Neural cell (in vitro differentiated cells): Measurements from ENCODE around the gene MOSMO. TPM values are rescaled to one million over a fixed set of nuclear protein-coding genes. Genes with fewer than 3 reads are reported as not detected.

Source experiments
- H2AFZ ChIP-seq: fragments of 200-600, 300-800 bp; sonication (generic), shearing (Covaris generic); 2 replicates; pipeline ENCODE4 v1.6.0; 2014; ENCODE audit warnings: low read depth, mild to moderate bottlenecking, antibody characterized with exemption, low read length, moderate library complexity
- H3F3A ChIP-seq: fragments of 200-600 bp; shearing (Covaris generic); 2 replicates; pipeline ENCODE4 v1.6.1; 2016; ENCODE audit warnings: mild to moderate bottlenecking, moderate library complexity, mixed read lengths, antibody characterized with exemption, low read length; ENCODE audit not compliant: insufficient read depth, poor library complexity, severe bottlenecking
- H3K27ac ChIP-seq: fragments of 200-600, 300-800 bp; sonication (generic), shearing (Covaris generic); 2 replicates; pipeline ENCODE4 v1.5.1; 2014; ENCODE audit warnings: mild to moderate bottlenecking, low read length, moderate library complexity
- H3K27me3 ChIP-seq: fragments of 300-800, 200-600 bp; sonication (generic), shearing (Covaris generic); 2 replicates; pipeline ENCODE4 v1.6.0; 2014; ENCODE audit warnings: mild to moderate bottlenecking, low read depth, low read length, moderate library complexity; ENCODE audit not compliant: insufficient read depth
- H3K36me3 ChIP-seq: fragments of 300-800, 200-600 bp; sonication (generic), shearing (Covaris generic); 2 replicates; pipeline ENCODE4 v1.5.1; 2014; ENCODE audit warnings: mild to moderate bottlenecking, antibody characterized with exemption, low read length, moderate library complexity; ENCODE audit not compliant: insufficient read depth
- H3K4me2 ChIP-seq: fragments of 300-800, 200-600 bp; sonication (generic), shearing (Covaris generic); 2 replicates; pipeline ENCODE4 v1.6.0; 2014; ENCODE audit warnings: mild to moderate bottlenecking, low read length
- H3K4me3 ChIP-seq: fragments of 300-800, 200-600 bp; sonication (generic), shearing (Covaris generic); 2 replicates; pipeline ENCODE4 v1.5.1; 2014; ENCODE audit warnings: mild to moderate bottlenecking, low read length, moderate library complexity
- H3K79me2 ChIP-seq: fragments of 200-600 bp; shearing (Covaris generic); replicated peaks from 2 replicates; pipeline ENCODE4 v1.6.0; 2014; ENCODE audit warnings: mild to moderate bottlenecking, low read length, moderate library complexity; ENCODE audit not compliant: insufficient read depth
- H3K9ac ChIP-seq: fragments of 300-800, 200-600 bp; sonication (generic), shearing (Covaris generic); 2 replicates; pipeline ENCODE4 v1.6.1; 2016; ENCODE audit warnings: mild to moderate bottlenecking, low read length, mixed read lengths
- H3K9me2 ChIP-seq: fragments of 200-600 bp; shearing (Covaris generic); 2 replicates; pipeline ENCODE4 v1.6.1; 2016; ENCODE audit warnings: mild to moderate bottlenecking, low read length, mixed read lengths; ENCODE audit not compliant: insufficient read depth
- H3K9me3 ChIP-seq: fragments of 200-600, 300-800 bp; sonication (generic), shearing (Covaris generic); 2 replicates; pipeline ENCODE4 v1.6.1; 2016; ENCODE audit warnings: mild to moderate bottlenecking, mixed run types, low read length, moderate library complexity, mixed read lengths
- H4K20me1 ChIP-seq: fragments of 200-600 bp; shearing (Covaris generic); 2 replicates; pipeline ENCODE4 v1.6.1; 2016; ENCODE audit warnings: mild to moderate bottlenecking, mixed run types; ENCODE audit not compliant: insufficient read depth
- EP300 ChIP-seq: fragments of 450-650 bp; conservative IDR thresholded peaks from 2 replicates; pipeline ENCODE4 v1.6.1; 2014; ENCODE audit warnings: antibody characterized with exemption, mild to moderate bottlenecking, moderate library complexity; ENCODE audit not compliant: poor library complexity, severe bottlenecking
- EZH2 ChIP-seq: fragments of 200-600, 300-800 bp; shearing (Covaris generic), sonication (generic); IDR thresholded peaks from 2 replicates; pipeline ENCODE4 v1.6.1; 2014; ENCODE audit warnings: antibody characterized with exemption, low read length, borderline replicate concordance, mild to moderate bottlenecking; ENCODE audit not compliant: insufficient read depth, poor library complexity, severe bottlenecking
- MXI1 ChIP-seq: fragments of 450-650 bp; conservative IDR thresholded peaks from 2 replicates; pipeline ENCODE4 v1.6.1; 2014; ENCODE audit warnings: antibody characterized with exemption, mild to moderate bottlenecking; ENCODE audit not compliant: poor library complexity, severe bottlenecking
- POLR2AphosphoS5 ChIP-seq: IDR thresholded peaks from 2 replicates; pipeline ENCODE4 v1.6.1; 2012
- RAD21 ChIP-seq: fragments of 450-650 bp; conservative IDR thresholded peaks from 2 replicates; pipeline ENCODE4 v1.6.1; 2014; ENCODE audit warnings: antibody characterized with exemption, mild to moderate bottlenecking, moderate library complexity
- SMC3 ChIP-seq: fragments of 450-650 bp; conservative IDR thresholded peaks from 2 replicates; pipeline ENCODE4 v1.6.1; 2014; ENCODE audit warnings: antibody characterized with exemption, mild to moderate bottlenecking, moderate library complexity; ENCODE audit not compliant: poor library complexity
- TAF1 ChIP-seq: IDR thresholded peaks from 2 replicates; pipeline ENCODE4 v1.6.1; 2012; ENCODE audit warnings: low read depth
- polyA plus RNA-seq: library from polyadenylated mRNA; depleted of rRNA; stranded (reverse); fragments of >200 nt; gene quantifications from 2 replicates; pipeline ENCODE4 v1.2.3, GENCODE V29; 2014
- TF ChIP-seq, protein P1 (sequence below): fragments of 450-650 bp; IDR thresholded peaks from 2 replicates; pipeline ENCODE4 v1.5.1; 2014; ENCODE audit warnings: antibody characterized with exemption, mild to moderate bottlenecking, moderate library complexity; ENCODE audit not compliant: poor library complexity, severe bottlenecking
- TF ChIP-seq, protein P2 (sequence below): IDR thresholded peaks from 2 replicates; pipeline ENCODE4 v1.6.1; 2012; ENCODE audit warnings: borderline replicate concordance

Gene MOSMO
- polyA plus RNA-seq, 1 donor from 2014 or later, result 56.3 TPM

DNA sequence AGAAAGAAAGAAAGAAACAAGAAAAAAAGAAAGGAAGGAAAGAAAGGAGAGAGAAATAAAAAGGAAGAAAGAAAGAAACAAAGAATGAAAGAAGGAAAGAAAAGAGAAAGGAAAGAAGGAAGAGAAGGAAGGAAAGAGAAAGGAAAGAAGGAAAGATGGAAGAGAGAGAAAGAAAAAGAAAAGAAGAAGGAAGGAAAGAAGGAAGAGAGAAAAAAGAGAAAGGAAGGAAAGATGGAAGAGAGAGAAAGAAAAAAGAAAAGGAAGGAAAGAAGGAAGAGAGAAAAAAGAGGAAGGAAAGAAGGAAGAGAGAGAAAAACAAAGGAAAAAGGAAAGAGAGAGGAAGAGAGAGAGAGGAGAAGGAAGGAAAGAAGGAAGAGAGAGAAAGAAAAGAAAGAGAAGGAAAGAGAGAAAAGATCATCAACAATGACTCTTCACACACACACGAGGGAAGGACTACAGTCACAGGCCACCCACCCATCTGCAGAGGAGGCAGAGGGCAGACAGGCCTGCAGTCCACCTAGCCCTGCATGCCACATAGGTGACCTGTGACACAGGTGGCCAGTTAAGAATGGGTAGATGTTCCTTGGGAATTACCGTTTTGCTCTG lies 108.3 kb downstream of the MOSMO start:
- H3K9me3 ChIP-seq, result no peaks in the 10 kb centered on the region
- no peak overlapping the region for H3K27ac ChIP-seq
- H3K9ac ChIP-seq, result no peak overlapping the region
- no peaks in the 10 kb centered on the region for H3K9me2 ChIP-seq
- H2AFZ ChIP-seq, result no peak overlapping the region
- H3K4me2 ChIP-seq, result no peak overlapping the region
- no peaks in the 10 kb centered on the region for H3F3A ChIP-seq
- no peaks in the 10 kb centered on the region for H3K27me3 ChIP-seq
- H3K4me3 ChIP-seq, result no peak overlapping the region
- no peaks in the 10 kb centered on the region for H3K36me3 ChIP-seq
- no peaks in the 10 kb centered on the region for H3K79me2 ChIP-seq
- TF ChIP-seq EP300 (no peak), SMC3 (no peak), RAD21 (no peak), MXI1 (no peak), EZH2 (no peak), TAF1 (no peak), POLR2AphosphoS5 (no peak)
- TF ChIP-seq, protein P1, sequence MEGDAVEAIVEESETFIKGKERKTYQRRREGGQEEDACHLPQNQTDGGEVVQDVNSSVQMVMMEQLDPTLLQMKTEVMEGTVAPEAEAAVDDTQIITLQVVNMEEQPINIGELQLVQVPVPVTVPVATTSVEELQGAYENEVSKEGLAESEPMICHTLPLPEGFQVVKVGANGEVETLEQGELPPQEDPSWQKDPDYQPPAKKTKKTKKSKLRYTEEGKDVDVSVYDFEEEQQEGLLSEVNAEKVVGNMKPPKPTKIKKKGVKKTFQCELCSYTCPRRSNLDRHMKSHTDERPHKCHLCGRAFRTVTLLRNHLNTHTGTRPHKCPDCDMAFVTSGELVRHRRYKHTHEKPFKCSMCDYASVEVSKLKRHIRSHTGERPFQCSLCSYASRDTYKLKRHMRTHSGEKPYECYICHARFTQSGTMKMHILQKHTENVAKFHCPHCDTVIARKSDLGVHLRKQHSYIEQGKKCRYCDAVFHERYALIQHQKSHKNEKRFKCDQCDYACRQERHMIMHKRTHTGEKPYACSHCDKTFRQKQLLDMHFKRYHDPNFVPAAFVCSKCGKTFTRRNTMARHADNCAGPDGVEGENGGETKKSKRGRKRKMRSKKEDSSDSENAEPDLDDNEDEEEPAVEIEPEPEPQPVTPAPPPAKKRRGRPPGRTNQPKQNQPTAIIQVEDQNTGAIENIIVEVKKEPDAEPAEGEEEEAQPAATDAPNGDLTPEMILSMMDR, result no peak
- TF ChIP-seq, protein P2, sequence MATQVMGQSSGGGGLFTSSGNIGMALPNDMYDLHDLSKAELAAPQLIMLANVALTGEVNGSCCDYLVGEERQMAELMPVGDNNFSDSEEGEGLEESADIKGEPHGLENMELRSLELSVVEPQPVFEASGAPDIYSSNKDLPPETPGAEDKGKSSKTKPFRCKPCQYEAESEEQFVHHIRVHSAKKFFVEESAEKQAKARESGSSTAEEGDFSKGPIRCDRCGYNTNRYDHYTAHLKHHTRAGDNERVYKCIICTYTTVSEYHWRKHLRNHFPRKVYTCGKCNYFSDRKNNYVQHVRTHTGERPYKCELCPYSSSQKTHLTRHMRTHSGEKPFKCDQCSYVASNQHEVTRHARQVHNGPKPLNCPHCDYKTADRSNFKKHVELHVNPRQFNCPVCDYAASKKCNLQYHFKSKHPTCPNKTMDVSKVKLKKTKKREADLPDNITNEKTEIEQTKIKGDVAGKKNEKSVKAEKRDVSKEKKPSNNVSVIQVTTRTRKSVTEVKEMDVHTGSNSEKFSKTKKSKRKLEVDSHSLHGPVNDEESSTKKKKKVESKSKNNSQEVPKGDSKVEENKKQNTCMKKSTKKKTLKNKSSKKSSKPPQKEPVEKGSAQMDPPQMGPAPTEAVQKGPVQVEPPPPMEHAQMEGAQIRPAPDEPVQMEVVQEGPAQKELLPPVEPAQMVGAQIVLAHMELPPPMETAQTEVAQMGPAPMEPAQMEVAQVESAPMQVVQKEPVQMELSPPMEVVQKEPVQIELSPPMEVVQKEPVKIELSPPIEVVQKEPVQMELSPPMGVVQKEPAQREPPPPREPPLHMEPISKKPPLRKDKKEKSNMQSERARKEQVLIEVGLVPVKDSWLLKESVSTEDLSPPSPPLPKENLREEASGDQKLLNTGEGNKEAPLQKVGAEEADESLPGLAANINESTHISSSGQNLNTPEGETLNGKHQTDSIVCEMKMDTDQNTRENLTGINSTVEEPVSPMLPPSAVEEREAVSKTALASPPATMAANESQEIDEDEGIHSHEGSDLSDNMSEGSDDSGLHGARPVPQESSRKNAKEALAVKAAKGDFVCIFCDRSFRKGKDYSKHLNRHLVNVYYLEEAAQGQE, result no peak
- no peaks in the 10 kb centered on the region for H4K20me1 ChIP-seq

DNA sequence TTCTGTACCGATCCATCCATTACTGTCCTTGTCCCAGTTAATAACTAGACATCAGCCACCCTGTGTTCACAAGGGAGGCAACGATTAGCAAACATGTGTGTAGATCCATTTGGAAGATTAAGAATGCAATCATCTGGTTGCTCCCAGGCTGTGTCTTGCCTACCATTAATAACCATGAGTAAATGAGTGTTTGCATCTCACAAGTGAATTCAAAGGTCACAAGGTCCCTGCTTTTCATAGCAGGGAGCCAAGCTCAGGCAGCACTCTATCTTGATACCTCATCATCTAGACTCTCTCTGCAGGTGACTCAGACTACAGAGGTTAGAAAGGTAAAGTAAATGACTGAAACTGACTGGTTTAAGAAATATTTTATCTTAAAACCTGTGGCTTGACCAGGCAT lies 109.7 kb downstream of the MOSMO start:
- H3K27me3 ChIP-seq, result no peaks in the 10 kb centered on the region
- H3K79me2 ChIP-seq, result no peaks in the 10 kb centered on the region
- no peaks in the 10 kb centered on the region for H4K20me1 ChIP-seq
- TF ChIP-seq TAF1, result no peak
- peak; percentile 62 for TF ChIP-seq POLR2AphosphoS5
- no peaks in the 10 kb centered on the region for H3F3A ChIP-seq
- H3K9me3 ChIP-seq, result no peaks in the 10 kb centered on the region
- no peak overlapping the region for H3K4me3 ChIP-seq
- H3K4me2 ChIP-seq, result no peak overlapping the region
- no peaks in the 10 kb centered on the region for H3K9me2 ChIP-seq
- no peak overlapping the region for H3K9ac ChIP-seq
- no peak overlapping the region for H2AFZ ChIP-seq
- H3K36me3 ChIP-seq, result no peaks in the 10 kb centered on the region
- no peak overlapping the region for H3K27ac ChIP-seq

DNA sequence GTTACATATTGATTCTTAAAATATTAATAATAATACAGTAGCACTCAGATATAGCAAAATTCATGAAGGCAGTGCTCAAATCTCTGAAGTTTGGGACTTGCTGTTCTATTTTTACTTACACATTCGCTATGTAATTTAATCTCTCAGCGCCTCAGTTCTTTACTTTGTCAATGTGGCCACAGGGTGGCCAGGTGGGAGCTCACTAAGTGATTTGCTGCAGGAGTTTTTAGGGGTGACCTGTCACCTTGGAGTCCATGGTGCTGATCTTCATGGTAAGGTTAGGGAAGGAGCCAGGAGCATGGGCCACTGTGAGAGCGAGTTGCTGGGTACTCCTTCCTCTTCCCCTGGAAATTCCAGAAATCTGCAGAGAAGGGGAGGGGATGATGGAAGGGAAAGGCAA lies 112.5 kb downstream of the MOSMO start:
- Histone ChIP-seq H4K20me1 (no peaks in the 10 kb centered on the region), H3F3A (no peaks in the 10 kb centered on the region), H3K4me2 (no peak overlapping the region), H3K9me2 (no peaks in the 10 kb centered on the region), H3K27ac (no peak overlapping the region), H3K4me3 (no peak overlapping the region), H3K9ac (no peak overlapping the region), H3K36me3 (no peaks in the 10 kb centered on the region), H3K9me3 (no peaks in the 10 kb centered on the region), H2AFZ (no peak overlapping the region), H3K27me3 (no peaks in the 10 kb centered on the region), H3K79me2 (no peaks in the 10 kb centered on the region)
- TF ChIP-seq EP300, result no peak
- TF ChIP-seq SMC3, result no peak
- no peak for TF ChIP-seq POLR2AphosphoS5
- TF ChIP-seq, protein P1, result no peak
- no peak for TF ChIP-seq EZH2
- TF ChIP-seq TAF1, result no peak
